ENCODE results near the gene ELAVL3.
"Not testable (repeated sequence)": the region's sequence is repeated elsewhere in the genome, so short reads cannot be mapped to it uniquely, and the experiment has no call there.

The ELAVL3 gene

GRCh38 chr19:11458236-11458900 lies 22.5 kb downstream of the ELAVL3 start:
- DNase-seq, result no peak

GRCh38 chr19:11457831-11458230 lies 23.0 kb downstream of the ELAVL3 start:
- DNase-seq, result no peak

- no peak for DNase-seq
Observed at GRCh38 chr19:11457115-11457514, 23.7 kb downstream of the ELAVL3 start.

- DNase-seq, result no peak
Observed at GRCh38 chr19:11456659-11457058, 24.2 kb downstream of the ELAVL3 start.

- not testable (repeated sequence) for DNase-seq
Observed at GRCh38 chr19:11455233-11455554, 25.7 kb downstream of the ELAVL3 start.

- DNase-seq, result no peak
Observed at GRCh38 chr19:11453468-11454341, 27.1 kb downstream of the ELAVL3 start.

- DNase-seq, result no peak
Observed at GRCh38 chr19:11452620-11453310, 28.1 kb downstream of the ELAVL3 start.

GRCh38 chr19:11451871-11452619 lies 28.8 kb downstream of the ELAVL3 start:
- DNase-seq, result no peak

GRCh38 chr19:11451327-11451870 lies 29.4 kb downstream of the ELAVL3 start:
- no peak for DNase-seq

GRCh38 chr19:11450570-11451326 lies 30.1 kb downstream of the ELAVL3 start:
- DNase-seq, result no peak

- DNase-seq, result no peak
Observed at GRCh38 chr19:11448923-11449554, 31.8 kb downstream of the ELAVL3 start.

- no peak for DNase-seq
Observed at GRCh38 chr19:11448410-11448809, 32.4 kb downstream of the ELAVL3 start.

GRCh38 chr19:11447347-11448262 lies 33.2 kb downstream of the ELAVL3 start:
- DNase-seq, result no peak

- DNase-seq, result peak; percentile 61
Observed at GRCh38 chr19:11446652-11447301, 34.1 kb downstream of the ELAVL3 start.

- no peak for DNase-seq
Observed at GRCh38 chr19:11446271-11446651, 34.6 kb downstream of the ELAVL3 start.

- no peak for DNase-seq
Observed at GRCh38 chr19:11445141-11445540, 35.7 kb downstream of the ELAVL3 start.

- no peak for DNase-seq
Observed at GRCh38 chr19:11444059-11444458, 36.8 kb downstream of the ELAVL3 start.

GRCh38 chr19:11437955-11438354 lies 42.9 kb downstream of the ELAVL3 start:
- DNase-seq, result no peak

GRCh38 chr19:11435833-11436313 lies 45.0 kb downstream of the ELAVL3 start:
- DNase-seq, result no peak
